Esophagus muscularis mucosa (tissue), 4 donors: Measurements from ENCODE around the gene LRRC42.

Experiments
- CTCF ChIP-seq, 3 experiments: fragments of 200-600 bp in 2 of 3; fragments of 450-650 bp in 1 of 3; sonication (generic) in 2 of 3; IDR thresholded peaks; one replicate each; pipeline ENCODE4 v1.5.1; 2017 to 2019; ENCODE audit warnings: antibody characterized with exemption in 3 of 3, mild to moderate bottlenecking in 2 of 3, moderate library complexity in 1 of 3
- EP300 ChIP-seq: sonication (generic); formaldehyde crosslinking; IDR thresholded peaks from one replicate; pipeline ENCODE4 v1.6.1; 2017; ENCODE audit warnings: antibody characterized with exemption
- POLR2A ChIP-seq: fragments of 450-650 bp; IDR thresholded peaks from one replicate; pipeline ENCODE4 v1.6.1; 2017; ENCODE audit warnings: antibody characterized with exemption, moderate library complexity, mild to moderate bottlenecking, low read depth

DNA sequence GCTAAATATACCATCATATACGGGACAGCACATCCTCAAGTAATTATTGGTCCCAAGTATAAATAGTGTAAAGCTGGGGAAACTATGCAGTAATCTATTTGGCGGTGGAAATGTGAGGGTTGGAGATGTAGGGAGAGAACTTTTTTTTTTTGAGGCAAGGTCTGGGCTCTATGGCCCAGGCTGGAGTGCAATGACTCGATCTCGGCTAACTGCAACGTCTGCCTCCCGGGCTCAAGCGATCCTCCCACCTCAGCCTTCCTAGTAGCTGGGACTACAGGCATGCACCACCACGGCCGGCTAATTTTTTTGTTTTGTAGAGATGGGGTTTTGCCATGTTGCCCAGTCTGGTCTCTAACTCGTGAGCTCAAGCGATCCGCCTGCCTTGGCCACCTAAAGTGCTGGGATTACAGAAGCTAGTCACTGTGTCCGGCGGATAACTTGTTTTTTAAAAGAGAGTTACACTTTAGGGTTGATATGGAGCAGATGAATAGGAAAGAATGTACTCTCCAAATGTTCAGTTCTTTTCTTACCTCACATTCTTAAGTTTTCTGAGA, 2.6 kb upstream of the LRRC42 start:
- no peak for TF ChIP-seq CTCF (IDR thresholded peaks at IDR 0.05)
- no peak for TF ChIP-seq EP300
- no peak for TF ChIP-seq POLR2A
